Measurements from ENCODE around the gene NRG2.

GRCh38 chr5:139821806-139822552, 221.1 kb downstream of the NRG2 start:
- TF ChIP-seq CTCF (IDR thresholded peaks at IDR 0.05) (no peak), POLR2A (IDR thresholded peaks at IDR 0.05) (no peak)

Measured in body of pancreas (tissue), 4 donors.